ENCODE results near the gene CHCHD6.

The CHCHD6 gene

DNA sequence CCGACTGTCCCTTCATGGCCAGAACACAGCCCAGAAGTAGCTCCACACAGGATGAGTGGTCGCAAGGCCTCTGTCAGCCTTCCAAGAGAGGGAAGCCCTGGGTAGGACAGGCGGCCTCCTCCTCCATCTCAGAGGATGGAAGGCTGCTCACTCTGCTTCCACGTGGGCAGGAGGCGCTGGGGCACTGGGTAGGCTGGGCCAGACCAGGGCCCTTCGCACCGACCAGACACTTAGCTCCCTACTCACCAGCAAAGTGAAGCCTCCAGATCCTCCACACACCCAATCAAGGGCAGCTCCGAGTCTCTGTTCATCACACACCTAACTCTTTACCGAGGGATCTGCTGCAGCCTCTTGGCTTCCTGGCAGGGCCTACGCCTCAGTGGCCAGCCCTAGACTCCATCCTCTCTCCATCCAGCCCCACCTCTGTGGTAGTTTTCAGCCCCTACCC, 254.6 kb downstream of the CHCHD6 start:
- no peak overlapping the region for H3K4me3 ChIP-seq (ENCODE audit: low read length)
- no peak for DNase-seq (ENCODE audit: low read depth, low spot score)

- H3K4me3 ChIP-seq (ENCODE audit: low read length): no peak overlapping the region
- DNase-seq (ENCODE audit: low read depth, low spot score): no peak
These were observed 255.3 kb downstream of the CHCHD6 start for GRCh38 chr3:126959136-126959920.

GRCh38 chr3:126959921-126960603, 256.0 kb downstream of the CHCHD6 start:
- H3K4me3 ChIP-seq (ENCODE audit: low read length): no peak overlapping the region
- no peak for DNase-seq (ENCODE audit: low read depth, low spot score)

- H3K4me3 ChIP-seq (ENCODE audit: low read length): no peak overlapping the region
- no peak for DNase-seq (ENCODE audit: low read depth, low spot score)
These were observed 256.6 kb downstream of the CHCHD6 start for GRCh38 chr3:126960604-126960995.

DNA sequence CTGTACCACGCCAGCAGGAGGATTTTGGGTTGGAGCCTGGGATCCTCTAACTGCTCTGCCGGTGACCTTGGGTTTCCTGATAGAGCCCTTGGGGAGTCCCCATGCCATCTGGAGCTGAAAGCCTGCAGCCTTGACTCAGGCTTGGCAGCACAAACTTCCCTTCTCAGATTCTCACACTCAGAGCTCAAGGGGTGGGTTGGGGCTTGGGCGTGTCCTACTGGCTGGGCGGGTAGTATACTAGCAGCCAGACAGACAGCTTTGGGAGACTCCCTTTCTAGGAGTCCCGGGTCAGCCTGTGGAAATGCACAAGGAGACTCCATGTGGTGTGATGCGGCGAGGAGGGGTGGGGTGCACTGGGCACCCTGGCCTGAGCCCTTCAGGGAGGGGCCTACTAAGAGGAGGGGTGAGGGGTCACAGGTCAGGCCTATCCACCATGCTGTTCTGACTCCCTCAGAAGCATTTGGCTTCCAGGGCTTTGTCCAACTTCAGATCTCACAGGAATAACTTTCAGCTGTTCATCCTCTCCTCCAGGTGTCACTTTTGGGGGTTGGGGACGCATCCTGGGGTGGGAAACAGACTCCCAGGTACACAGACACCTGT, 257.3 kb downstream of the CHCHD6 start:
- no peak overlapping the region for H3K4me3 ChIP-seq (ENCODE audit: low read length)
- DNase-seq (ENCODE audit: low read depth, low spot score): no peak

DNA sequence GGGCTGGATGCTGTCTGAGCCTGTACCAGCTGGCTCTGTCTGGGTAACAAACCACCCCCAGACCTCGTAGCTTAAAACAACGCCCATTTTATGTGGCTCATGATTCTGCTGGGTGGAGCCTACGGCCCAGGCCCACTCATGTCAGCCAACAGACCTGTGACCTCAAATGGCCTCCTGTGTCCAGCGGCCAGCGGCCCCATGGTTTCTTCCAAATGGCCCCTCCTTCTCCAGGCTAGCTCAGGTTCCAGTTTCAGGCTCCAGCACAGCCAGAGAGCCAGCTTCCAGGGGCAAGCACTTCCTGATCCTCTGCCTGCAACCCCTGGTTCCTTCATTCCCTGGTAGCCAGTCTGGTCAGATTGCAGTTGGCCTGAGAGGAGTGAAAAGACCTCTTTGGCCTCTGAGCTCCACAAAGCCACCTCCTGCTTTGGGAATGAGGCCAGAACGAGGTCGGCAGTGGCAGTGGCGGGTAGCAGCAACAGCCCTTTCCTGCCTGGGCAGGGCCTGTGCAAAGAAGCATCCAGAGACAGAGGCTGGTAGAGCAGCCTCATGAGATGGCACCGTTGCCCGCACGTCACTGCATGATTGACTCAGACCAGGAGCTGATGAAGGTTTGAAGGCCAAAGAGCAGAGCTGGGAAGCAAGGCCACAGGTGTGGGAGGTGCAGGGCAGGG, 257.9 kb downstream of the CHCHD6 start:
- H3K4me3 ChIP-seq (ENCODE audit: low read length): no peak overlapping the region
- DNase-seq (ENCODE audit: low read depth, low spot score): no peak

DNA sequence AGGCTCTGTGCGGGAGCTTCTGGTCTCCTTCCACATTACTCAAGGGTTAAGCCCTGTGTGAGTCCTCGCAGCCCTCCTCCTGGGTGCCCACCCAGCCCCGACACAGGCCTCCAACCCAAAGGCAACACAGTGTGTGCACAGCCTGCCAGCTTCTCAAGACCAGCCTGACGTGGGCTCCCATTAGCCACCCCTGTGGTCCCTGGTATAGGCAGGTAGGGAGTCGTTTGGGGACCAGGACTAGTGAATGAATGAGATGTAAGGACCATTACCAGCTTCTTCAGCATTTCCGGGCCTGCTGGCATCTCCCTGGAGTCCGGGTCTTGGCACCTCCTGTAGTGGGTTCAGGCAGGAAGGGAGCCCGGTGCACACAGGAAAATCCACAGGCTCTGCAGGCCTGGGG, 258.7 kb downstream of the CHCHD6 start:
- DNase-seq (ENCODE audit: low read depth, low spot score): no peak

DNA sequence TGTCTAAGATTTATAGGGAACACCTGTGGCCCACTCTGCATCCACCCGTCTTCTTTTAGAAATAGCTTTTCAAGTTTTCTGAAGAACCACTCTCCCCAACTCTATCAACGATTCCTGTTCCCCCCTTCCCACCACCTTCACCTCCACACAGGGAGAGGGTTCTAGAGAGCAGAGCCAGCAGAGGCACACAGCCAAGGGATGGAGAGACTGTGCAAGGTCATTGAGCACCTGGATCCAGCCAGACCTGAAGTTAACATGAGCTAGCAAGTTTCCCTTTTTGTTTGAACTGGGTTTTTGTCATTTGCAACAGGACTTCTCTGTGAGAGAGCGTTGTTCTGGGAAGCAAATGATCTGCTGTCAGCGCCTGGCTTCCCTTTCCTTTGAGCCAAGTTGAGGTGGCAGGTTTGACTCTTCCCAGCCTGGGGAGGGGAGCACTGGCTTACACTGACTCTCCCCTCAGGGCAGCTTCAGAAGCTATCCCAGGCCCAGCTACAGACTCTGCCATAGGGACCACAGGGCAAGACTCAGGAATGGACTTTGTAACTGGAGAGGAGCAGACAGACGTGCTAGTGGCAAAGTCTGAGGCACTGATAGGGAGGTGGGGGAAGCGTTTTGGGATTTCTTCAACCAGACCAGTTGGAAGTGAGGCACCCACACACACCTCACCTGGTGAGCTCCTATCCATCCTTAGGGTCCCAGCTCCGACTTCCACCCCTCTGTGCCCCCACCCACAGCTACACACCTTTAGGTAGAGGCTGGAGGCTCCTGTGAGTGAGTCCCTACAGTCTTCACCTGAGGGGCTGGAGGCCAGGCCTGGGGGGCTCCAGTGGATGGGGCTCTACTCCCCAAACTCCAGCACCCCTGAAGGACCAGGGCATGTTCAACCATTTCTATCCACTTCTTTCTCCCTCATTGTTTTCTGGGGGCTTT, 259.5 kb downstream of the CHCHD6 start:
- H3K4me3 ChIP-seq (ENCODE audit: low read length): no peak overlapping the region
- DNase-seq (ENCODE audit: low read depth, low spot score): no peak

More for the DNA sequence above, 258.7 kb downstream of the CHCHD6 start:
- no peak overlapping the region for H3K4me3 ChIP-seq (ENCODE audit: low read length)

GRCh38 chr3:126964261-126964660, 260.2 kb downstream of the CHCHD6 start:
- DNase-seq (ENCODE audit: low read depth, low spot score): no peak
- no peak overlapping the region for H3K4me3 ChIP-seq (ENCODE audit: low read length)

DNA sequence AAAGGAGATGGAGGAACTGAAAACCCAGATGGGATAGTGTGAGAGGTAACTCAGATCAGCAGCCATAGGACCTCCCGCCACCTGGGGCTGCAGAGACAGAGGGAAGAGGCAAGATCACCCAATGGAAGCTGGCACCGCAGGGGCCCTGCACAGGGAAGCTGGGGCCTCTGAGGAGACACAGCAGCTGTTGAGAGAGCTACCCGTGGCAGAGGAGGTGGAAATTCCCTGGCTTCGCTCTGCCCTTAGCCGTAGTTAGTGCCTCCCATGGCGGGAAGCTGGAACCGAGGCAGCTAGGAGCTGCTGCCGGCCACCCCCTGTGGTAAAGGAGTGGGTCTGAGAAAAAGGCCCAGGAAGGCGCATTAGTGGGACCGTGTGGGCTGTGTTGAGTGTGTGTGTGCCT, 260.9 kb downstream of the CHCHD6 start:
- H3K4me3 ChIP-seq (ENCODE audit: low read length): no peak overlapping the region
- no peak for DNase-seq (ENCODE audit: low read depth, low spot score)

DNA sequence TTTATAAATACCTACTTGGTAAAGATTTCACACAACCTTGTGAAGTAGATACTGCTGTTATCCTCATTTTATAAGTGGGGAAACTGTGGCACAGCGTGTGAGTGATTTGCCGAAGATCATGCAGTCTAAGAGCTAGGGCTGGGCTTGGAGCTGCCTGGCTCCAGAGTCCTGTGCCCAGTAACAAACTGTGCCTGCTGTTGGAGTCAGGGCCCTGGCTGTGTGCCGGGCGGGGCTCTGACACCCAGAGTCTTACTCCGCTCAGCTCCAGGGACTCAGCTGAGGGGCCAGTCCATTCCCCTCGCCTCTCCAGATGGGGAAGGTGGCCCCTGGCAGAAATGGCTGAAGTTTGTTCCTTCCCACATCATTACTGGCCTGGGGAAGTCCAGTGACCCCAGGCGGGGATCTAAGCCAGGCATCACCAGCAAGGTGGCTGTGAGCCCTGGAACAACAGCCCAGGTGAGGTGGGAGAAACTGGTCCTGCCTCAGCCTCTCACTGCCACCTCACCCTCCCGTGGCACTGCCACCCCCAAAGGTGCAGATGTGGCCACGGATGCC, 261.6 kb downstream of the CHCHD6 start:
- no peak overlapping the region for H3K4me3 ChIP-seq (ENCODE audit: low read length)
- no peak for DNase-seq (ENCODE audit: low read depth, low spot score)

- no peak overlapping the region for H3K4me3 ChIP-seq (ENCODE audit: low read length)
- DNase-seq (ENCODE audit: low read depth, low spot score): no peak
These were observed 263.3 kb downstream of the CHCHD6 start for GRCh38 chr3:126967386-126967785.

DNA sequence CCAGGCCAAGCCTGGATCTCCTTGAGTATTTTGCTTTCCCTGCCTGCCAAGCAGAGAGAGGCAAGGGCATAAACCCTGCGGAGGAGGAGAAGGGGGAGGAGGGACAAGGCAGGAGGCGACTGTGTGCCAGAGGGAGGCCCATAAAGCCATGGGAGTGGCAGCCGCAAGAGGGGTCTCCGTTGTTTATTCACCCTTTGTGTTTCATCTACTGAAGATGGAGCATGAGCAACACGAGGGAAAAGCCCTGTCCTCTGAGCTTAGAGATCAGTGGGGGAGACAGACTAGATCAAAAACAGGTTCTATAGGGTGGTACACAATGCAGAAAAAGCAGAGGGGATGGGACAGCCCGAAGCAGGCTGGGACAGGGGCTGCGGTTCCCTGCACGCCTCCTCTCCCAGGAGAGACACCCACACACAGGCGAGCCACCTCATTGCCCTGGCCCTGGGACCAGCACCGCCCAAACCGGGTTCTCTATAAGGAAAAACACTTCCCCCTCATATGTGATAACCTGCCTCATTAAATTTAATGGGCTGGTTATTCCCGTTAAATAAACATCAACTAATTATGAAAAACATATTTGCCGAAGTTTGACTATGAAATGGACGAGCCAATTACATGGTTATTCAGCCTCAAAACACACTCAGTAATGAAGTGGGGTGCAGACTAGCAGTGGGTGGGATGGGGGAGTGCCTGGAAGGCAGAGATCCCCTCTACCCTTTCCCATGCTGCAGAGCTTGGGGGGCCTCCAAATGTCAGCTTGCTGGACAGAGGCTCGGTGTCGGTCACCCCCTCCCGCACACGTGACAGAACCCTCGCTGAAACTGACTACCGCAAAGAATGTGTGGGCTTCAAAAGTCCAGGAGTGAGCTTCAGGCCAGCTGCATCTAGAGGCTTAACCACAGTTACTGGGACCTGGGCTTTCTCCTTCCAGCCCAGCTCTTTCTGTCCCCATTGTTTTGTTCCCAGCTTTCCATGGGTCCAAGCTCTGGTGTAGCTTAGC, 264.7 kb downstream of the CHCHD6 start:
- H3K4me3 ChIP-seq (ENCODE audit: low read length): no peak overlapping the region
- no peak for DNase-seq (ENCODE audit: low read depth, low spot score)

DNA sequence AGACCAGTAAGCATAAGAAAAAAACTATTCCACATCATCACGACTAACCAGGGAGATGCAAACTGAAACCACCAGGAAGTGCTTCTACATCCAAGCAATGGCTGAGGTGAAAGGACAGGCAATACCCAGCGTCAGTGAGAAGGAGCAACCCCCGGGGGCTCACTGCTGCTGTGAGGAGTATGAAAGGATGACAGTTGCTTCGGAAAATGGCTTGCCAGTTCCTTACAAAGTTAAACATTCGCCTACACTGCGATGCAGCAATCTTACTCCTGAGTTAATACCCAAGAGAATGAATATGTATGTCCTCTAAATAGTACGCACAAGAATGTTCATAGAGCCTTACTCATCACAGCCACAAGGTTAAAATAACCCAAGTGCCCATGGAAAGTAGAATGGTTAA, 265.5 kb downstream of the CHCHD6 start:
- no peak overlapping the region for H3K4me3 ChIP-seq (ENCODE audit: low read length)
- no peak for DNase-seq (ENCODE audit: low read depth, low spot score)

GRCh38 chr3:126970101-126970500, 266.1 kb downstream of the CHCHD6 start:
- no peak for DNase-seq (ENCODE audit: low read depth, low spot score)
- H3K4me3 ChIP-seq (ENCODE audit: low read length): no peak overlapping the region

DNA sequence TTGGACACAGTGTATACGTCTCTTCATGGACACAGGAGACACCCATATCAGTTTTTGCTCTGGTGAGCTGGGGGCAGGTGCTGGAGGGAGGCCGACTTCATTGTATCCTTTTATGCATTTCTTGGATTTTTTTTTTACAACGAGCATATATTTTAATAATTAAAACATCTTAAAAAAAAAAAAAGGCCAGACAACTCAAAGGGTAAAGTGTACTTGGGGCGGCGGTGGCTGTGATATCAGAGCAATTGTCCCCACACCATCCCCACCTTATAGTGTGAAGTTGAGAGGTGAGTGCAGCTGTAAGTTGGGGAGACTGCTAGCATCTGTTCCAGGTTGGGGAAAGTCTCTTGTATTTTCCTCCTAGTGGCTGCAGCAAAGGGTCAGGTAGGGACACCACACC, 266.9 kb downstream of the CHCHD6 start:
- no peak overlapping the region for H3K4me3 ChIP-seq (ENCODE audit: low read length)
- no peak for DNase-seq (ENCODE audit: low read depth, low spot score)

GRCh38 chr3:126971891-126972351, 267.9 kb downstream of the CHCHD6 start:
- DNase-seq (ENCODE audit: low read depth, low spot score): no peak
- no peak overlapping the region for H3K4me3 ChIP-seq (ENCODE audit: low read length)
